ENCODE data around the gene TNP2.

DNA sequence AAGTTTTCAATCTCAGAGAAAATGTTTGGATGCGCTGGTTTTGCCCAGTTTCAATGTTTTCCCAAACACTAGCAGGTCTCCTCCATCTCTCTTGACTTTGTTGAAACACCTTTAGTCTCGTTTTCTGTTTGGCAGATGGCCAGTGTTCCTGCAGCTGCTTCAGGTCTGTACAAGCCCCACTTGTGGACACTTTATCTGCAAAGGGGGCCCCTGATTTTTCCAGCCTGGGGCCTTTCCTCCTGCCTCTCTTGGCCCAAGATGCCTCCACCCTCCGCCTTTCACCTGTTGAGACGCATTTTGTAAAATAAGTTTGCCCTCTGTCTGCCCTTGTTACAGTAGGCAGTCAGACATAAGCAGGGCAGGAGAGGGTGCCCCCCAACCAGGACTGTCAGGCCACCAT lies 33.9 kb upstream of the TNP2 start:
- TF ChIP-seq, protein P1, sequence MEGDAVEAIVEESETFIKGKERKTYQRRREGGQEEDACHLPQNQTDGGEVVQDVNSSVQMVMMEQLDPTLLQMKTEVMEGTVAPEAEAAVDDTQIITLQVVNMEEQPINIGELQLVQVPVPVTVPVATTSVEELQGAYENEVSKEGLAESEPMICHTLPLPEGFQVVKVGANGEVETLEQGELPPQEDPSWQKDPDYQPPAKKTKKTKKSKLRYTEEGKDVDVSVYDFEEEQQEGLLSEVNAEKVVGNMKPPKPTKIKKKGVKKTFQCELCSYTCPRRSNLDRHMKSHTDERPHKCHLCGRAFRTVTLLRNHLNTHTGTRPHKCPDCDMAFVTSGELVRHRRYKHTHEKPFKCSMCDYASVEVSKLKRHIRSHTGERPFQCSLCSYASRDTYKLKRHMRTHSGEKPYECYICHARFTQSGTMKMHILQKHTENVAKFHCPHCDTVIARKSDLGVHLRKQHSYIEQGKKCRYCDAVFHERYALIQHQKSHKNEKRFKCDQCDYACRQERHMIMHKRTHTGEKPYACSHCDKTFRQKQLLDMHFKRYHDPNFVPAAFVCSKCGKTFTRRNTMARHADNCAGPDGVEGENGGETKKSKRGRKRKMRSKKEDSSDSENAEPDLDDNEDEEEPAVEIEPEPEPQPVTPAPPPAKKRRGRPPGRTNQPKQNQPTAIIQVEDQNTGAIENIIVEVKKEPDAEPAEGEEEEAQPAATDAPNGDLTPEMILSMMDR (IDR thresholded peaks at IDR 0.05; ENCODE audit: low read length) = no peak
- no peak for TF ChIP-seq EZH2 (IDR thresholded peaks at IDR 0.05; ENCODE audit: borderline replicate concordance, low read length)
